Muscle layer of duodenum (tissue), 2 donors: ENCODE measurements around the gene EFNB2.

Experiments used
- H3K27ac ChIP-seq: one replicate; pipeline ENCODE4 v1.7.0; 2013; ENCODE audit warnings: mild to moderate bottlenecking, low read length
- H3K27me3 ChIP-seq: one replicate; pipeline ENCODE4 v1.7.0; 2013; ENCODE audit warnings: low read depth, mild to moderate bottlenecking, control low read depth, low read length
- H3K36me3 ChIP-seq, 2 donors: one replicate each; pipeline ENCODE4 v1.7.0; 2013; ENCODE audit warnings: low read length in 2 of 2, control low read depth in 1 of 2, mild to moderate bottlenecking in 1 of 2; ENCODE audit not compliant: insufficient read depth in 2 of 2, control insufficient read depth in 1 of 2
- H3K4me1 ChIP-seq, 2 donors: one replicate each; pipeline ENCODE4 v1.7.0; 2013; ENCODE audit warnings: low read length in 2 of 2, mild to moderate bottlenecking in 2 of 2, control low read depth in 1 of 2, moderate library complexity in 1 of 2; ENCODE audit not compliant: insufficient read depth in 2 of 2, control insufficient read depth in 1 of 2
- H3K4me3 ChIP-seq, 2 donors: one replicate each; pipeline ENCODE4 v1.7.0; 2013; ENCODE audit warnings: low read length in 2 of 2, low read depth in 1 of 2, mild to moderate bottlenecking in 1 of 2
- H3K9me3 ChIP-seq, 2 donors: one replicate each; pipeline ENCODE4 v1.7.0; 2013; ENCODE audit warnings: low read length in 2 of 2, control low read depth in 1 of 2, mild to moderate bottlenecking in 1 of 2; ENCODE audit not compliant: control insufficient read depth in 1 of 2
- donor health status: healthy.

Gene EFNB2

DNA sequence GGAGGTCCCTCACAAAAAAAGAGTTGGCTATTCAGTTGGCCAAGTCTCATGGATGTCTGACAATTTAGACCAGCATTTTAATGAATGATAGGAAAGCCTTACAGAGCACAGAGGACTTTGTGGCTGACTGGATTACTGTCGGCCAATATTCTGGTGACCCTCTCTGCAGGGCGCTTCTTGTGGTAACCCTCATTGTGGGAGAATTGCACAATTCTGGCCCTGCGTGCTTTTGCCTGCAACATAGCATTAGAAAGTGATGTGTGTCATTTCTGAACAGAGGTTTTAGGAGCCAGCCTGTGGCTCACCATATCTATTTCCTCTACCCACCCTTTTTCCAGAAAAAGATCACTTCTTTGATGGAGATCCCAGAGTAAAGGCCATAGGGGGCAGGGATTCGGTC is 71.4 kb downstream of the EFNB2 start:
- no peaks in the 10 kb centered on the region for H3K27me3 ChIP-seq
- no peak overlapping the region for H3K4me3 ChIP-seq
- no peaks in the 10 kb centered on the region for H3K4me1 ChIP-seq
- no peak overlapping the region for H3K27ac ChIP-seq
- H3K9me3 ChIP-seq: no peaks in the 10 kb centered on the region
- no peaks in the 10 kb centered on the region for H3K36me3 ChIP-seq

DNA sequence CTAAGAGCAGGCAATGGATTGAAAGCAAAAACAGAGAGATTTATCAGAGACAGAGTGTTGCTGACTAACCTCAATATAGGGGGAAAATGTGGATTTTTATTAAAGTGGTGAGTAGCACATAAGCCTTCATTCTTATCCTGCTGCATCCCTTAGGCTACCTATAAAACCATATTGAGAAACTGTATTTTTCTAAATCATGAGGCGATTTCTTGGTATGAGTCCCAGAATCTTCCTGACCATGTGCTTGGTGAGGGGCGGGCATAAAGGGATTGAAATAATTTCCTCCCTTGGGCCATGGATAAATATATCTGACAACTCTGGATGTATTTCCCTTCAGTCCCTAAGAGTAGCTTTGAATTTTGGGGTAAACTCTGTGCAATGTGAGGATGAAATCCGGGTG is 72.8 kb downstream of the EFNB2 start:
- Histone ChIP-seq H3K4me1 (no peaks in the 10 kb centered on the region), H3K36me3 (no peaks in the 10 kb centered on the region), H3K27ac (no peak overlapping the region), H3K4me3 (no peak overlapping the region), H3K27me3 (no peaks in the 10 kb centered on the region), H3K9me3 (no peaks in the 10 kb centered on the region)

DNA sequence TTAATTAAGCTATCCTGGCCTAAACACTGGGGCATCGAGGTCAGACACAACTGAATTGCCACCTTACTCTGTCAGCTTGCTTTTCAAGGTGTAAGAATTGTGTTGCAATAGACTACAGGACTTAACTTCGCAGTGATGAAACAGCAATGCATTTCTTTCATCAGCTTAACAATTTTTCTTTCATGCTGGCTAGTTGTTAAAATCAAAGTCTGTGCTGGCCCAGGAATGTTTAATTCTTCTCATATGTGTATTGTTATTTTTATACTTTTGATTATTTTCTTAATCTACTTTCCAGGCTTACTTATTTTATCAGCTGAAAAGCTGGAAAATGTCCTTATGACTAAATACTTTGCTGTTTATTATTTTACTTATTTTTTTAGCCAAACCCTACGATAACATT is 79.7 kb downstream of the EFNB2 start:
- Histone ChIP-seq H3K4me3 (no peak overlapping the region), H3K27ac (no peak overlapping the region), H3K27me3 (no peaks in the 10 kb centered on the region), H3K9me3 (no peaks in the 10 kb centered on the region), H3K36me3 (no peaks in the 10 kb centered on the region), H3K4me1 (no peaks in the 10 kb centered on the region)

DNA sequence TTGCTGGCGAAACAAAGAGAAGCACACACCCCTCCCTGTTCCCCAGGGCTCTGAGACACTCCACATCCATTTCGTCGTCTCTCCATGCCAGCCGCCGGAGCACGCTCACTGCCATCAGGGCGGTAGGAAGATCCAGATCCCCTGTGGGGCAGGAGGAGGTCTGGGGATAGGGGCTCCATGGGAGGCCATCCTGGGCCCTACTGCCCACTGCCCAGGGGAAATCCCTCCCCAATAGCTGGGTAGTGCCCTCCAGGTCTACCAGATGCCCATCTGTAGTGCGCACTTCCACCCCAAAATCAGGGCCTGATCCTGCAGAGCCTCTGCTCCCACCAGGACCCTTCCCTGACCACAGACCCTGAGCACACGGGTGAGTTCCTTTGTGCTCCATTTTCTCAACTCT is 80.3 kb downstream of the EFNB2 start:
- Histone ChIP-seq H3K4me1 (no peaks in the 10 kb centered on the region), H3K4me3 (no peak overlapping the region), H3K27me3 (no peaks in the 10 kb centered on the region), H3K9me3 (no peaks in the 10 kb centered on the region), H3K27ac (no peak overlapping the region), H3K36me3 (no peaks in the 10 kb centered on the region)

DNA sequence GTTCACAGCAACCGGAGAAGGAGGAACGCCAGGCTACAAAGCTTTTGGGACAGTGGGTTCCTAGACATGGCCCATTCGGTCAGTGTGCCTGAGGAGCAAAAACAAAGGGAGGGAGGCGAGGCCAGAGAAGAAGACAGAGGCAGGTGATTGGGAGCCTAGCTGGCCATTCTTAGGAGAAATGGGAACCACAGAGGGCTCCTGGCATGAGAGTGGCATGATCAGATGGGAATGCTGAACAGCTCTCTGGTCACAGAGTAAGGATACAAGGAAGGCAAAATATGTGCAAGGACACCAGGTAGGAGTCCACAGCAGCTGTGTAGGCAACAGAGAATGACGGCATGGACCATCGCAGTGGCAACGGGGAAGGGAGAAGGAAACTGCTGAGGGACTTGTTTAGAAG is 82.4 kb downstream of the EFNB2 start:
- no peak overlapping the region for H3K4me3 ChIP-seq
- no peaks in the 10 kb centered on the region for H3K27me3 ChIP-seq
- no peaks in the 10 kb centered on the region for H3K36me3 ChIP-seq
- H3K4me1 ChIP-seq: no peaks in the 10 kb centered on the region
- H3K27ac ChIP-seq: no peak overlapping the region
- no peaks in the 10 kb centered on the region for H3K9me3 ChIP-seq

DNA sequence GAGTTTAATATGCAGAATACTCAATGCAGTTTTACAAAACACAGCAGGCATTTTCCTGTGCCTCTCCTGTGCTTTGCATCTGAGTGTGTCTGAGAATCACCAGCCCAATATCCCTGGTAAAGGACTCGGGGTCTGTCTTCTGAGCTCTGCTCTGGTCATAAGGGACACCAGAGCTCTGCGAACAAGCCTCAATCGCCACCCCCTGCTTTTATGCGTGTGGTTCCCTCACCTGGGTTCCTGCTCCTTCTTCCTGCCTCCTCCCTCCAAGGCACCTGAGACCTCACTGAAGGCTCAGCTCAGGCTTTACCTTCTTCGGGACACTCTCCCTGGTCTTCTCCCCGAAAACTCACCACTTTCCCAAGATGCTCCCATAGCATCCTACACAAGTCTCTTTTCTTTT is 84.5 kb downstream of the EFNB2 start:
- Histone ChIP-seq H3K36me3 (no peaks in the 10 kb centered on the region), H3K27ac (no peak overlapping the region), H3K9me3 (no peaks in the 10 kb centered on the region), H3K4me1 (no peaks in the 10 kb centered on the region), H3K27me3 (no peaks in the 10 kb centered on the region), H3K4me3 (no peak overlapping the region)

DNA sequence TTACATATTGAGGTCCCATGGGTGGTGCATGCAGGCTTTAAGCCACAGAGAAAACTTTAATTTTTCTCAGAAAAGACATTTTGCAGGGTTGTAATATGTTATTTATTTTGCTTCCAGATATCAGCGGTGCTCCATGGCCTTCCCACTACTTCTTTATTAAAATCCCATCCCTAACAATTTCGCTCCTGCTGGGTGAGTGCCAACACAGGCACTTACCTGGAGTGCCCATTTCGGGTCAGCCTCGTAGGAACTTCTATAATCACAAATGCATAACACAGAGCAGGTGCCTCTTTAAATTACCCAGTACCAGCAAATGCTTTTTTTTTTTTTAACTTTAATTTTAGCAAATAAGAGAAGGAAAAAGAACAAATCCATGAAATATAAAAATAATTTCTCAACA is 86.4 kb downstream of the EFNB2 start:
- no peak overlapping the region for H3K4me3 ChIP-seq
- H3K9me3 ChIP-seq: no peaks in the 10 kb centered on the region
- H3K36me3 ChIP-seq: no peaks in the 10 kb centered on the region
- no peaks in the 10 kb centered on the region for H3K27me3 ChIP-seq
- no peaks in the 10 kb centered on the region for H3K4me1 ChIP-seq
- no peak overlapping the region for H3K27ac ChIP-seq

DNA sequence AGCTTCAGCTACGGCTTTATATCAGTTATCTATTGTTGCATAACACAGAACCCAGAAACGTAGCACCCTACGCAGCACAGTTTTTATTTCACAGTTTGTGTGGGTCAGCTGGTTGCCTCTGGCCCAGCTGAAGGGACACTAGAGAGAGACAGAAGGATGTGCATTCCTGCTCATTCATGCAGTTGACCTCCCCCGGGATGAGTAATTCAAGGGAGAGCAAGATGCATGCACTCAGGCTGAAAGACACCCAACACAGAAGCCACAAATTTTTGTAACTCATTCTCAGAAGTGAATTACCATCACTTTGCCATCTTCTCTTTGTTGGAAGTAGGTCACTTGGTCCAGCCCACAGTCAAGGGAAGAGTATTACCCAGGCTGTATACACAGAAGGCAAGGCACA is 89.5 kb downstream of the EFNB2 start:
- Histone ChIP-seq H3K4me1 (no peaks in the 10 kb centered on the region), H3K27me3 (no peaks in the 10 kb centered on the region), H3K4me3 (no peak overlapping the region), H3K36me3 (no peaks in the 10 kb centered on the region), H3K9me3 (no peaks in the 10 kb centered on the region), H3K27ac (no peak overlapping the region)

DNA sequence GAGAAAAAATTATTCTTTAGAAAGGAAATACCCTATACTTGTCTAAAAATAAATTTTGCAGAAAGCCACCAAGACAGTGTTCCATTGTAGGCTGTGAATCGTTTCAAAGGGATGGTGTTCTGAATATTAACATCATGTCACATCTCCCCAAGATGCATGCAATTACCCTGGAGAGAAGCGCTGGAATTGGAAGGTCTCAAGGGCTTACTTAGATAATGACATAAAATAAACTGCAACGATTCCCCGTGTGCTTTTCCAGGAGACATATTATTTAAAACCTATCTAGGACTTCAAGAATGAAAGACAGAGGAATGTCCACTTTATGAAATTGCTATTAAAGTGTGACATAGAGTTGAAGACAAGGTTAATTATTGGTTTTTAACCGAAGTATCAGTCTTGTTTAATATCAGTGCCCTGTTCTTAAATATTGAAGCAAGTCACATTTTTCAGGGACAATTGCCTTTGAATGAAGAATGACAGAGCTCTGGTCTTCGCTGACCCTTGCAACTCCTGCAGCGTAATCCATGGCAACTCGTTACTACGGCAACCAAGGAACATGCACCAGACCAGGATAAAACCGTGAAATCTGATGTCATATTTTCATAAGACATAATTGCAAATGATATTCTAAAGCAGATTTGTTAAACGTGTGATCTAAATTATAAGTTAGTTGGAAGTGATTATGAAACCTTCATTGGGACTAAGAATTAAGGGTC is 91.7 kb downstream of the EFNB2 start:
- H3K9me3 ChIP-seq: no peaks in the 10 kb centered on the region
- H3K36me3 ChIP-seq: no peaks in the 10 kb centered on the region
- H3K4me3 ChIP-seq: no peak overlapping the region
- H3K4me1 ChIP-seq: no peaks in the 10 kb centered on the region
- H3K27ac ChIP-seq: no peak overlapping the region
- no peaks in the 10 kb centered on the region for H3K27me3 ChIP-seq

DNA sequence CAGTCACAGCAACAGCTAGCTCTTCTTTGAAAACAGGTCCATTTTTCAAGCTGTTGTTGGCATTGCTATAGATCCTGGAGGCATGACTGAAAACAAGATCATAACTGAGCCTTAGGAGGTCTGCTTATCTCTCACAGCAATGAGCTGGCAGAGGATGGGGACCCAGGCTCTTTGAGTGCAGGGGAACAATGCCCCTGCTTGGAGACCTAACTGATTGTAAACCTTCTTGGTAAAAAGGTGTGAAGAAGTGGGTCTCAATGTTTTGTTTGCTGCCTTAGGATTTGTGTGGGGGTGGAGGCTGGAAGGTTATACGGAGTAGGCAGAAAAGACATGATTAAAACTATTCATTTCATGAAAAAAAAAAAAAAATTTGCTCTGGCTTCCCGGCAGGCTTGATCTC is 94.6 kb downstream of the EFNB2 start:
- Histone ChIP-seq H3K4me1 (no peaks in the 10 kb centered on the region), H3K36me3 (no peaks in the 10 kb centered on the region), H3K4me3 (no peak overlapping the region), H3K9me3 (no peaks in the 10 kb centered on the region), H3K27ac (no peak overlapping the region), H3K27me3 (no peaks in the 10 kb centered on the region)
